GM12891 (cell line): ENCODE measurements around the gene PRKCB.

Experiments
- PAX5 ChIP-seq: IDR thresholded peaks from 2 replicates; pipeline ENCODE4 v1.6.1; 2011; ENCODE audit warnings: low read length, moderate library complexity, mild to moderate bottlenecking; ENCODE audit not compliant: insufficient read depth, severe bottlenecking
- POLR2A ChIP-seq: IDR thresholded peaks from 2 replicates; pipeline ENCODE4 v1.6.1; 2011; ENCODE audit warnings: low read depth, low read length, control low read depth
- POLR2AphosphoS5 ChIP-seq: IDR thresholded peaks from 2 replicates; pipeline ENCODE4 v1.6.1; 2011; ENCODE audit warnings: low read depth, low read length, control low read depth

DNA sequence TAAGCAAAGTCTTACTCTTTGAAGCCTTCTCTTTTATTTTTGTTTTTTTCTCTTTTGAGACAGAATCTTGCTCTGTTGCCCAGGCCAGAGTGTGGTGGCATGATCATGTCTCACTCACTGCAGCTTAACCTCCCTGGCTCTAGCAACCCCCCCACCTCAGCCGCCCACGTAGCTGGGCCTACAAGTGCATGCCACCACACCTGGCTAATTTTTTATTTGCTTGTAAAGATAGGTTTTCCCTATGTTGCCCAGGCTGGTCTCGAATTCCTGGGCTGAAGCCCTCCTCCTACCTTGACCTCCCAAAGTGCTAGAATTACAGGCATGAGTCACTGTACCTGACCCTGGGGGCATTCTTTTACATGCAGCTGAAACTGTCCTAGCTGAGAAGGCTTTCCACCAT is 154.7 kb downstream of the PRKCB start:
- TF ChIP-seq POLR2A: no peak
- TF ChIP-seq PAX5: no peak
- TF ChIP-seq POLR2AphosphoS5: no peak
